Measurements from ENCODE around the gene PRDM10.

DNA sequence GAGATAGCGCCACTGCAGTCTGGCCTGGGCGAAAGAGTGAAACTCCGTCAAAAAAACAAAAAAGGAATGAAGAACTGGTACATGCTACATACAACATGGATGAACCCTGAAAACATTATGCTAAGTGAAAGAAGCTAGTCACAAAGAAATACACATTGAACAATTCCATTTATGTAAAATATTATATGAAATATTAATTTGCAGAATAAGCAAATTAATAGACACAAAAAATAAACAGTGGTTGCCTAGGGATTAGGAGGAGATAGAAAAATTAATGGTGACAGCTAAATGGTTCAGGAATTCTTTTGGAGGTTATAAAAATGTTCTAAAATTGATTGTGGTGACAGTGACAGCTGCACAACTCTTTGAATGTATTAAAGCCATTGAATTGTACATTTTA is 14.7 kb downstream of the PRDM10 start:
- TF ChIP-seq POLR2AphosphoS5 (IDR thresholded peaks at IDR 0.05): no peak
- no peak for TF ChIP-seq CTCF (IDR thresholded peaks at IDR 0.05)
- no peak for TF ChIP-seq POLR2A (IDR thresholded peaks at IDR 0.05)
